8988T (cell line): ENCODE results near the gene NPLOC4.
A peak's percentile ranks its signal among the peaks of the same experiment; 100 is the strongest.

Experiments
- DNase-seq: peaks from one replicate; pipeline ENCODE4 v3.0.0; 2011

Gene NPLOC4

DNA sequence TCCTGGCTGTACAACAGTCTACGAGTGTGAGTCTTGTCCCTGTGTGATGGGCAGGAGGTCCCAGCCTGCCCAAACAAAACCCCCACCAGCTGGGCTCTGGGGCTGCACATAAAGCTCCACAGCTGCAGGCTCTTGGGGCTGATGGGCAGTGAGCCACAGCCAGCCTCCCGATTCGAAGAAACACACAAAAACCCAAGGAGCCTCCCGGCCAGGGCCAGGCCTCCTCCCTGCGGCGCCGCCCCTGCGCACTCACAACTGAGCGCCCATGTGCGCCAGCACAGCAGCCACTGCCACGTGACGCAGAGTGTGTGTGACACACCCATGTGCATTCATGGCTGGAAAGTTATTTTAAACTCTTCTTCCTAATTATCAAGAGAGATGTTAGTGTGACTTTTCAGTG lies 54.2 kb downstream of the NPLOC4 start:
- DNase-seq = no peak

DNA sequence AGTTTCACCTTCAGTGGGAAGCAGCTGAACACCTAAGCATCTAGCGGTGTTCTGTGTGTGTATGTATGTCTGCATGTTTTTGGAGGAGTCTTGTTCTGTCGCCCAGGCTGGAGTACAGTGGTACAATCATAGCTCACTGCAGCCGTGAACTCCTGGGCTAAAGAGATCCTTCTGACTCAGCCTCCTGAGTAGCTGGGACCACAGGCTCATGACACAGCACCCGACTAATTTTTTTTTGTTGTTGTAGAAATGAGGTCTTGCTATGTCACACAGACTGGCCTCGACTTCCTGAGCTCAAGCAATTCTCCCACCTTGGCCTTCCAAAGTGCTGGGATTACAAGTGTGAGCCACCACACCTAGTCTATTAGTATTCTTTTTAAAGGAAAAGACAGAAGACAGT lies 54.6 kb downstream of the NPLOC4 start:
- no peak for DNase-seq

DNA sequence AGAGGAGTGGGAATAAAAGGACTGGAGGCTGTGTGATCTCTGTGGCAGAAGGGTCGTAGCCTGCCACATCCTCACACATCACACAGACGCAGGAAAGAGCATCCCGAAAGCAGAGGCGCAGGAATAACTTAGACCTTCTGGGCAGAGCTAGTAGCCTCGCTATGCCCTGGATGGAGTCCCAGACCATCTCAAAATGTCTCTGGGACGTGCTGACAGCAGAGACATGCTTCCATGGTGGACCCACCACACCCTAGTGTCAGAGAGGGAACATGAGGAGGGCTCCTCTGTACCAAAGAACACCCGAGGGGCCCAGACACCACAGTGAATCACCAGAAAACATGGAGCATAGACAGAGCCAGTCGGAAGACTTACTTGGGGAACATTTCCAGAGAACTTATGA lies 55.2 kb downstream of the NPLOC4 start:
- no peak for DNase-seq

DNA sequence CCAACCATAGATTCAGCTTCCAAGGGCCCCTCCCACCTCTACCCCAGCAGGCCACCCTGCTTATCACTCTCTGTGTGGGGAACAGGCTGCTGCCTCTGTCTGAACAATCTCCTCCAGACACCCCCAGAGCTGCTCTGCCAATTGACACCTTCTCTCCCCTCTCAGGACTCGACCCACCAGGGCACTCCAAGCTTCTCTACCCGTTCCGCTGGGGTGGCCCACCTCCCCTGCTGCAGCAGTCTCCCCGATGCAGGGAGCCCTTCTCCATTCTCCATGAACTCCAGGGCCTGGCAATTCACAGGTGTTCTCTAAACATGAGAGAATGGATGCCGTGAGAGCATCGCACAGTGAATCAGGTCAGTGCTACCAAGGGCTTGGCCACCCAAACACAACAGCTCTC lies 56.4 kb downstream of the NPLOC4 start:
- DNase-seq = no peak

DNA sequence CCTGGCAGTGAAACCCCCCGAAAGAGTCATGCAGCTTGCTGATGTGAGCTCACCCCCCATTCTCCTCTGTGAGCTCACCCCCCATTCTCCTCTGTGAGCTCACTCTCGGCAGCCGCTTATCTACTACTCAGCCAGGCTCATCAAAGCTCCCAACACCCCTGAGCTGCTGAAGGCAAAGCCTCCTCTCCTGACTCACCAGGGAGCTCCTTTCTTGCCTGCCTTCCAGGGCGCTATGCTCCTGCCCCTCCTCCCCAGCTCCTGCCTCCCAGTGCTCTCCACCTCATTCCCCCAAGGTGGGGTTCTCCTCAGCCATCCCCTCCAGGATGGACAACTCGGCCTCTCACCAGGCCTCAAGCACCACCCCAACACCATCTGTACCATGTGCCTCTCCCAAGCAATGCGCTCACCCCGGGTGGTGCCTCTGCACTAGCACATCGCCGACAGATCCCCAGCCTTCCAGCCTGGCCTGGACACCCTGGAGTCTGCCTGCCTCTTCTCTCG lies 57.0 kb downstream of the NPLOC4 start:
- DNase-seq = no peak

DNA sequence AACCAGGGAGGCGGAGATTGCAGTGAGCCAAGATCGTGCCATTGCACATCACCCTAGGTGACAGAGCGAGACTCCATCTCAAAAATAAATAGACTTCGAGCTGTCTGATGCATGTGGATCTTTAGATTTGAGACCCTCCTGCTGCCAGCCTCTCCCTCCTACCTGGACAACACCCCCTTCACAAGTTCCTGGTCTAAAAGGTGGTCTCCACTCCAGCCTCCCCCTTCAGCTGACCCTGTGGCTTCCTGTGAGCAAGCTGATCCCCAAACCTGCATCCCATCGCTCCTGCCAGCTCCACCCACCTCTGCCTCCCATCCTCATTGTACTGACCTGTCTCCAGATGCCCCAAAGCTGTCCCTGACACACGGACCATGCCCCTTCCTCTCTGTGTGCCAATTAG lies 57.6 kb downstream of the NPLOC4 start:
- DNase-seq = no peak

DNA sequence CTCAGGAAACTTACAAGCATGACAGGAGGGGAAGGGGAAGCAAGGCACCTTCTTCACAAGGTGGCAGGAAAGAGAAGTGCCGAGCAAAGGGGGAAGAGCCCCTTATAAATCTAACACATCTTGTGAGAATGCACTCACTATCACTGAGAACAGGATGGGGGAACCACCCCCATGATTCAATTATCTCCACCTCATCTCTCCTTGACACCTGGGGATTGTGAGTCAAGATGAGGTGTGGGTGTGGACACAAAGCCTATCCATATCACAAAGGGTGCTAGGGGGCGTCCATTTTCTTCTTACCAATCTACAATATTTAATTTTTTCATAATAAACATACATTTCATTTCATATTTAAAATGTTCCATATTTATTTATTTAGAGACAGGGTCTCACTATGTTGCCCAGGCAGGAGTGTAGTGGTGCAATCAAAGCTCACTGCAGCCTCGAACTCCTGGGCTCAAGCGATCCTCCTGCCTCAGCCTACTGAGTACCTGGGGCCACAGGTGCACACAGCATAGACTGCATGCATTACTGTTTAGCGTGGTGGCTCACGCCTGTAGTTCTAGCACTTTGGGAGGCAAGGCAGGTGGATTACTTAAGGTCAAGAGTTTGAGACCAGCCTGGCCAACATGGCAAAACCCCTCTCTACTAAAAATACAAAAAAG lies 58.2 kb downstream of the NPLOC4 start:
- DNase-seq = no peak

DNA sequence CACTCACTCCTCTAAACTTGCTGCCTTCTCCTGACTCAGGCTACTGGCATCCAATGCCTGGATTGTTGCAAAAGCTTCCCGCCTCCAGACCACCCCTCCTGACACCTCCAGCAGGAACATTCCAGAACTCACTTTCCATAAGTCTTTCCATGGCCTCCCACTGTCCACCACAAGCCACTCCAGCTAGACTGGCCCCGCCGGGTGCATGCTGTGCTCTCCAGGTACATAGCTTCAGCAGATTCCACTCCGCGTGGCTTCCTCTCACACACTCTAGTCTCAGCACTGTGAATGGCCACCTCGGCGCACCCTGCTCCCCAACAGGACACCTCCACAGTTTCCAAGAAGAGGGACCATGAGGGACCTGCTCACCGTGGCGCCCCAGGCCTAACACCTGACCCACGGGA lies 58.9 kb downstream of the NPLOC4 start:
- DNase-seq = peak; percentile 36

DNA sequence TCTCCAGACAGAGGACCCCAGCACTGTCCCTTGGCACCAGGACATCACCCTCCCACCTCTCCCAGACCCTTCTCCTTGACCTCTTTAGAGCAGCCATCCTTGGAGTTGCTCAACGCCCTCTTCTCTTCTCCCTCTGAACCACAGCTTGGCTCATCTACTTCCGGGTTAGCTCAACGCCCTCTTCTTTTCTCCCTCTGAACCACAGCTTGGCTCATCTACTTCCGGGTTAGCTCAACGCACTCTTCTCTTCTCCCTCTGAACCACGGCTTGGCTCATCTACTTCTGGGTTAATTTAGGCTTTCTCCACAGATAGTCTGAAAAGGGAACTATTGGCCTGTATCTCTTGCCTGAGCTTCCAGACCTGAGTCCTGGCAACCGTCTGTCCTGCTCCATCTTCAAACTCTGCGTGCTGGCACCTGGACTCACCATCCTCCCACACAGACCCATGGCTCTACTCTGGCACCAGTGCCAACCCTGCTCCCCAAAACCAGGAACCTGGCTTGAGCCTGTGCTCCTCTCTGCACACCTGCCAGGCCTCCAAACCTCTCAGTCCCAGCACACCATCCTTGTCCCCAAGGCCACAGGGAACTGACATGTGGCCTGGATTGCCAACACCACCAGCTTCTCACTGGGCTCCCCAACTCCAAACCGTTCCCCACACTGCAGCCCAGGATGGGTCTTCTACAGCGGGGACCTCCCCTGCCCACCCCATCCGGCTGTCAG lies 59.5 kb downstream of the NPLOC4 start:
- DNase-seq = no peak

DNA sequence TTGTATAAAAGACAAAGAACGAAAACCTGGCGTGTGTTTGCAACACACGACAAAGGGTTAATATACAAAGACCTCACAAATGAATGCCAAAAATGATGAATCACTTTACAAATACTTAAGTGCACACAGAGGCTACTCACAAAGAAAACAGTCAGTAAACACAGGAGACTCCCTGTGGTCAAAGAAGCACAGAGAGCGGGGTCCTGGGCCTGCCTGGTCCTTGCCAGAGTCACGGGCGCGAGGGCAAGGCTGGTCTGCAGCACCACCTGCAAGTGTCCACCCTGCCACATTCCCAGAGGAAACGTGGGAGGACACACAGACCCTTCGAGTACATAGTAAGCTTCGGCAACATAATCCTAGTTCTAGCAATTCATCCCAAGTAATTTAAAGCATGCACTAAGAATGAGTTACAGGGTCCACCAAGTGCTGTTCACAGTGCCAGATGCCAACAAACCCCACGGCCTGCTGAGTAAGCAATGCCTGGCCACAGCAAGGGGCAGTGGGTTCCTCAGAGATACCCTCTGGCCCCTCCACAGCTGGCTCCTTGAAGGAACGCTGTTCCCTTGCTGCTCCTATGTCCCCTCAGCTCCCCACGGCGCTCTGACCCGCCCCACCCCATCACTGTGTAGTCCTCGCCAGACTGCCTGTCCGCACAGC lies 60.2 kb downstream of the NPLOC4 start:
- DNase-seq = peak; percentile 52

DNA sequence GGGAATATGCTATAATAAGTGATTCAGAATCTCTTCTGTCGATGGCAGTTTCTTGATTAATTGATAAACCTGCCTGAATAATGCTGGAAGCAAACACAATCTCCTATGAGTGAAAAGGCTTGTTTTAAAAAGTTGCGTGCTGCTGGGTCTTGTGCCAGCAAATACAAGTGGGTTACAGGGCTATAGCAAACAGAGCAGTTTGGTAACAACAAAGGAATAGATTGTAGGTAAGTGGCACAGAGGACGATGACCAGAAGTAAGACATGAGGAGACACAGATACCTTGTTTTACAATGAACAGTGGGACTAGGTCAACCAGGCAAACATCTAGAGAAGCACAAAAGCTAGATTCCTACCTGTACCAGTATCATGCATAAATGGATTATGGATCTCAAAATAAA lies 61.1 kb downstream of the NPLOC4 start:
- no peak for DNase-seq

DNA sequence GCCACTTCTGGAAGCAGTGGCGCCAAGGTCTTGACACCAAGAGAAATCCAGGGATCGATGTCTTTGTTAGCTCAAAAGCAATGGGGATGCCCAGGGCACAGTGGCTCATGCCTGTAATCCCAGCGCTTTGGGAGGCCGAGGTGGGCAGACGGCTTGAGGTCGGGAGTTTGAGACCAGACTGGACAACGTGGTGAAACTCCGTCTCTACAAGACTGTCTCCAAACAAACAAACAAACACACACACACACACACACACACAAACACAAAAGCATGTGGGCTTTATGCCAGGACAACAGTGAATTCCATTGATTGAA lies 62.3 kb downstream of the NPLOC4 start:
- DNase-seq = no peak

DNA sequence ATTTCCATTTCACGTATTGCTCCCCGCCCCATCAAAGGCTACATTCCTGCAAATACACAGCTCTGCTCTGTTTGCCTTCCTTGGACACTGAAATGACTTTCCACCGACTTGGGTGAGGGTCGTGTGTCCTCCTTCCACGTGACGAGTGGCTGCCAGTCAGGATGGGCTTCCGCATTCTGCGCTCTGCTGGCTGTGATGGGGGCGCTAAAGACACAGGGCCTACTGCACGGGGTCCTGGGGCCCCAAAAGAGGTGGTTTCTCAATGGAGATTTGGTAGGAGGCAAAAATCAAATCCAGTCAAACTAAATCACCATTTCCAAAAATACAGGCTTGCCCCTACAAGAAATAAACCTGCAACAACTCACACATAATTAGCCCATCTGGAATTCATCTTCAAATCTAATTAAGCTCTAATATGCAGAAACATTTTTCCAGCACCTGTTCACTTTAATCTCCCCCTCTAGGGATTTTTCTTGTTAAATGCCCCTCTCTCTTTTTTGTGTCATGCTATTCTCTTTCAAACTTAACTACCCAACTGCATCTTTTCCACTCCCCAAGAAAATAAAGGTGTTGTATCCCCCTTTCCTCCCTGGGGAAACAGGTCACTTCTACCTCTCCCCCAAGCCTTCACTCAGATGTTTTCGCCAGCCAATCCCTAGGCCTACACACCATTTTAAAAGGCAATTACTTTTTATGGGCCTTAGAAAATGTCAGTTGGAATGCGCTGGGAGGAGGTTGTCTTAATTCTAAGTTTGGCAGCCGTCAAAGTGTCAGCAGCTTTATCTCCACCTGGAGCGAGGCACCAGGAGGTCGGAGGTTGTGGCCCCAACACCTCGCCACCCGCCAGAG lies 62.9 kb downstream of the NPLOC4 start:
- no peak for DNase-seq

DNA sequence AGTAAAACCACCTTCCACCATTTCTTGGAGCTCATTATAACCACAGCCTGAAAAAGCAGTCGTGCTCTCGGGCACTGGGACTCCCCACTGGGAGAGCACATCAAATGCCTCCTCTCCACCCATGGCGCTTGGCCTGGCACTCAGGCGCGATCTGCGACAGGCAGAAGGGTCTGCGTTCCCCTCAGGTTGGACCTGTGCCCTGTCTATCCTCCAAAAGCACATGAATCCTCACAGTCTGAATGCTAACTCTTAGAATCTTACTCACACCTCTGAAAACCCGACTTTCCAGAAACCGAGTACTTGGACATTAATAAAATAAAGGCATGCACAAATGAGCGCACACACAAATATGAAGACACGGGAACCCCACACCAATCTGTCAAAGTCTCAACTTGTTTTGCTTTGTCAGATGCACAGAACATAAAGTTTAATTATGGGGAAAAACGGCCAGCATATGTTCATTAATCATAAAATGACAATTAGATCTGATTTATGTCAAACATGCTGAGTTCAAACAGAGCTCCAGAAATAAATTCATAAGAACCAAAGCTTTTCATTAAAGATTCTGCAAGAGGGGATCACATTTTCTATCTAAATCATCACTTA lies 64.2 kb downstream of the NPLOC4 start:
- DNase-seq = no peak

DNA sequence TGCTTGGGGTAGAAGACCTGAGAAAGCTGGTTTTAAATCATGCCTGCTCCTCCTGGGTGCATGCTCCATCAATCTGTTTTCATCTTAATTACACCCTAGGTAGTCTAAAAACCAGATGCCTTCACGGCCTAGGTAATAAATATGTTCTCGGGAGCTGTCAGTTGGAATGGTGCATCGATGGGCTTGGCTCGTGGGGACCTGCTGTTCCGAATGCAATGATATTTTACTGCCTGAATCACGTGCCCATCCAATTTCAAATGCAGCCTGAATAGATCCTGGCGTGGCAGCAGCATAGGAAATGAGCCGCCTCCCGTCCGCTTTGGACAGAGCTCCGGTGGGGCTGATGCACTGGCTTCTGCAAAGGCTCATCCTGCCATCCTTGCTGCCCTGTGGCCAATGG lies 65.9 kb downstream of the NPLOC4 start:
- DNase-seq = no peak

DNA sequence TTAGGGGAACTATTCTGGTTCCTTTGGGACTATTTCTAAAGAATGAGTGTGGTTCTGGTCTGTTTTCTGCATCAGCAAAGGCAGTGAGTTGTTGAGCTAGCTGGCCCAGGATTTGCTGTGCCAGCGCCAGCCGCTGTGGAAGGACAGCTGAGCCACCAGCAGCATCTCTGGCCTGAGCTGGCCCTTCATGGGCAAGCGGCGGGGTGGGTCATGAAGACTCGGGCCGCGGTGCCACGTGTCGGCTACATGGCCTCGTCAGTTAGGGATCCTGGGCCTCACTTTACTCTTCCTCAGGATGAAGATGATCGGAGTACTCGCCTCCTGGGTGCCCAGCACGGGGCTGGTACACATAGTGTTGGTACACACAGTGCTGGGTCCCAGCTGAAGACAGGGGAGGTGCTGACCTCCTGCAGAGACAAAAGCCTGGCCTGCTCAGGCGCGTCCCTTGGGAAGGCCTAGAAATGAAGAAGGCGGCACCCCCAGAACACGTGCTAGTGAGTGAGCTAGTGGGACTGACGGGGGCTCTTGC lies 66.9 kb downstream of the NPLOC4 start:
- no peak for DNase-seq

DNA sequence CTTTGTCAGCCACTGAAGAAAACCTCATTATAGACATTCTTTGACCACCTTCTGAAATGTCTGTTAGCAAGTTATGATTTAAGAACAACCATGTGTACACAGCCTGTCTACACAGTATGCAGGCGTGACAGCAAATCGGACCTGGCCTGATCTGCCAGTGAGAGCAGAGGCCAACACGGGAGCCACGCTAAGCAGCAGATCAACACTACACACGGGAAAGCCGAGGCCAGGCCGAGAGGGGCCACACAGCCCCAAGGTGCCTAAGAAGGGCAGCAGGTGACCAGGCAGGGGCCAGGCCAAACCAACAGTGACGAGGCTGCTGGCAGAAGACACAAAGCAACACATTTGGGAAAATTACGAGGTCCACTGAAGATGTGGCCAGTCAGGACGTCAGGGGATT lies 68.5 kb downstream of the NPLOC4 start:
- no peak for DNase-seq

DNA sequence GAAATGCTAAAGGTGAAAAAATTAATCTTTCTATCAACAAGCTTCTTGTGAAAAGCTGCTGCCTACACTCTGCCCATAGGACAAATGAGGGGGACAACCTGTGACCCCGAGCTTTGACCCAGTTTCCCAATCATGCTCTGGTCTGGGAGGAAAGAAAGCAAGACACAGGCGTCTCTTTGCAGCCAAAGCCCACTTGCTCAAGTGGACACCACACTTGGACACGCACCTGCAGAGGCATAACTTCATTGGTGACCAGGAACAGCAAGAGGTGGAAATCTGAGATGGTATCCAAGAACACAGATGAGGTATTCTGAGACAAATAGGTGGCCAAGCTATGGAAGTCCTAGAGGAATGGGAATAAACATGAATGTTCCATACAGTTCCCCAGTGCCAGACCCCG lies 69.7 kb downstream of the NPLOC4 start:
- DNase-seq = no peak

DNA sequence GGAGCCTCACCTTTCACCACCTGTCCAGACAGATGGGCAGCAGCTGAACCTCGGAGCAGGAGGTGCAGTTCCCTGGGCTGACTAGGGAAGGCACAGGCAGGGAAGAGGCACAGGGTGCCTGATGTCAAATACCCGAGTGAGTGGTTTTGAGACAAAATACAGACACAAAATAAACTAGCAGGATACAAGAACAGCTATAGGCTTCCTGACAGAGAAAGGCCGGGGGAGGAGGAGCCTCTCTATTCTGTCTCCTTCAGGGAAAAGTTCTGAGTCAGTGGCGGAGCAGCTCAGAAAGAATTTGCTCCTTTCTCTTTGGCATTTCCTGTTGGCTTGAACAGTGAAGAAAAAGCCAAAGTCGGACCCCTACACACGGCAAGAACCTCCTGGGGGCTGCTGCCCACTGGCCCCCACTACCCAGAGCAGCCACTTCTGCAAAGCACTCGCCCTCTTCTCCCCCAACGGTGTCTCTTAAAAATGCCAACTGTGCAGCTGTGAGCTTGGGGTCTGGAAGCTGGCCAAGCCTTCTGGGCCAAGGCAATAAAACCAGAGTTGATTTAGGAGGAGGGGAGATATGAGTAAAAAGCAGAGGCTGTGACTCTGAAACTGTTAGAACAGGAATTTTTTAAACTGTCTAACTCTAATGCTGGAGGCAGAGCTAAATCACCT lies 70.3 kb downstream of the NPLOC4 start:
- DNase-seq = peak; percentile 50

DNA sequence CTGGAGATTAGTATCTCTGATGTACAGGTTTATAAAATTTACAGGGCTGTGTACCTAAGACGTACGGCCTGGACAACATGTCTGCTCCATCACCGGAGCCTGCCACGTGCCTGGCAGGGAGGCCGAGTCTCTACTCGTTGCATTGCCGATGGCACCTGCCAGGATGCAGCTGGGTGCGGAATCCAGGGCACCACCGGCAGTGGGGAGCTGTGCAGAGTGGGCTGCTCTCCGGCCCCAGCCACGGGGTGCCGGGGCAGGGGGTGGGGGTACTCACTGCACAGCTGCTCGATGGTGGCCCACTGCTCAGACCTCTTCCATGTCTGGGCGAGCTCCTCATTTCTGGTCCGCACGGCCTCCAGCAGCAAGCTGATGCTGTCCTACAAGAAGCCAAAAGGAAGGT lies 71.7 kb downstream of the NPLOC4 start:
- no peak for DNase-seq

DNA sequence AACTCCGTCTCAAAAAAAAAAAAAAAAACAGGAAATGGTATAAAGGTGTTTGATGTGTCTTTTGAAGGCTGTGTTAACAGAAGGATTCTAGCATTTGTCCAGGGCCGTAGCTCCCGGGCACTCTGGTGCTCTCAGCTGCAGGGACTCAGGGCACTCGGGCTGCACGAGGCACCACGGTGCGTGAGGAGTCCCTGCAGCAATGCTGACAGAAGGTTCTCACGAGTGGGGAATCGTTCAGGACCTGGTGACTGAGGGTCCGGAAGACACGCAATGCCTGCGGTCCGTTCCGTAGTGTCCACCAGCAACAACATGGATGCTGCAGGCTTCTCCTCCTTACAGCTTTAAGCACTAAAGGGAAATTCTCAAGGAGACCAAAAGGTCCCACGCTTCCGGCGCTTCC lies 72.1 kb downstream of the NPLOC4 start:
- no peak for DNase-seq
